CD4-positive, alpha-beta T cell (primary cell): Measurements from ENCODE around the gene FOXC1. TPM values are rescaled to one million over a fixed set of nuclear protein-coding genes. Genes with fewer than 3 reads are reported as not detected.

Source experiments
- ATAC-seq: fragments of 200-7000 bp; cut with Tn5 transposase; one replicate; pipeline ENCODE4 v1.10.0; 2022; ENCODE audit warnings: mild to moderate bottlenecking; ENCODE audit not compliant: poor library complexity
- CTCF ChIA-PET: fragments of 350-600 bp; sonication (Branson Sonifier 250); formaldehyde crosslinking; loops from one replicate; lab custom pipeline; 2021; ENCODE audit warnings: antibody characterized with exemption, inconsistent platforms; lab: Charles Lee
- POLR2A ChIA-PET: fragments of 350-600 bp; sonication (Branson Sonifier 250); formaldehyde crosslinking; loops from one replicate; lab custom pipeline; 2021; ENCODE audit warnings: antibody characterized with exemption, inconsistent platforms; lab: Charles Lee
- DNase-seq, 14 experiments: peaks; one replicate each; pipeline ENCODE4 v3.0.0-alpha.2; 2013 to 2020; ENCODE audit warnings: mixed read lengths in 2 of 14
- H3K27ac ChIP-seq, 2 donors: one replicate each; pipeline versions ENCODE4 v1.5.1 to v1.7.0; 2013; ENCODE audit warnings: low read length in 2 of 2, low read depth in 1 of 2, mild to moderate bottlenecking in 1 of 2
- H3K27me3 ChIP-seq, 2 experiments: 1 replicate in 1 of 2; 2 replicates in 1 of 2; pipeline versions ENCODE4 v1.6.1 to v1.7.0; 2013; ENCODE audit warnings: low read length in 2 of 2, control low read depth in 1 of 2, mild to moderate bottlenecking in 1 of 2, moderate library complexity in 1 of 2; ENCODE audit not compliant: insufficient read depth in 2 of 2, control insufficient read depth in 1 of 2
- H3K36me3 ChIP-seq: one replicate; pipeline ENCODE4 v1.6.1; 2013; ENCODE audit warnings: low read length, control low read depth; ENCODE audit not compliant: insufficient read depth
- H3K4me1 ChIP-seq: one replicate; pipeline ENCODE4 v1.6.1; 2013; ENCODE audit warnings: low read length, control low read depth; ENCODE audit not compliant: insufficient read depth
- H3K4me3 ChIP-seq: one replicate; pipeline ENCODE4 v1.5.1; 2013; ENCODE audit warnings: mild to moderate bottlenecking, low read length, moderate library complexity
- H3K9me3 ChIP-seq, 2 experiments: 1 replicate in 1 of 2; 2 replicates in 1 of 2; pipeline versions ENCODE4 v1.6.1 to v1.7.0; 2013; ENCODE audit warnings: low read length in 2 of 2, mild to moderate bottlenecking in 2 of 2, control low read depth in 1 of 2, moderate library complexity in 1 of 2; ENCODE audit not compliant: control insufficient read depth in 1 of 2, insufficient read depth in 1 of 2
- H3K27ac Mint-ChIP-seq: one replicate; pipeline ENCODE4 v1.8.0; 2020; ENCODE audit warnings: mixed read lengths
- H3K27me3 Mint-ChIP-seq: one replicate; pipeline ENCODE4 v1.8.0; 2021; ENCODE audit warnings: mixed read lengths
- H3K36me3 Mint-ChIP-seq: one replicate; pipeline ENCODE4 v1.8.0; 2021; ENCODE audit warnings: low read depth, mixed read lengths
- H3K4me1 Mint-ChIP-seq: one replicate; pipeline ENCODE4 v1.8.0; 2021; ENCODE audit warnings: low read depth, mixed read lengths
- H3K4me3 Mint-ChIP-seq: one replicate; pipeline ENCODE4 v1.8.0; 2020; ENCODE audit warnings: mild to moderate bottlenecking, mixed read lengths
- H3K9me3 Mint-ChIP-seq: one replicate; pipeline ENCODE4 v1.8.0; 2020; ENCODE audit warnings: mixed read lengths
- CTCF ChIP-seq: fragments of 200-600 bp; IDR thresholded peaks from one replicate; pipeline ENCODE4 v1.8.0; 2022; ENCODE audit warnings: antibody characterized with exemption, mild to moderate bottlenecking
- intact Hi-C, 2 experiments: fragments of 100-400 bp; cut with DNase I in 1 of 2; cut with micrococcal nuclease in 1 of 2; formaldehyde crosslinking; loops; one replicate each; pipeline versions ENCODE4 v1.15.1 to v1.9.0; 2023 to 2025; cut with DNase I, micrococcal nuclease
- total RNA-seq, 174 experiments: library from RNA in 2 of 174; stranded (reverse) in 2 of 174; gene quantifications; one replicate each; pipeline ENCODE4 v1.2.3 and lab custom pipeline; 2021 to 2026

The FOXC1 gene
- total RNA-seq, 2 experiments from 2014 or later, result not detected

- Mint-ChIP-seq H3K36me3 (peaks cover 12% of the 10 kb centered on the region), H3K4me1 (no peaks in the 10 kb centered on the region), H3K9me3 (peaks cover 14% of the 10 kb centered on the region), H3K27me3 (no peaks in the 10 kb centered on the region), H3K27ac (no peak overlapping the region), H3K4me3 (no peak overlapping the region)
- peaks cover 0 to 5% of the 10 kb centered on the region in 2 experiments for H3K27me3 ChIP-seq
- ATAC-seq (no peak), DNase-seq (no peak)
- POLR2A ChIA-PET, result no interaction called here
- no peak overlapping the region for H3K27ac ChIP-seq
- CTCF ChIA-PET, result interaction anchor here (1.2 kb wide), 1 partner anchor 24 kb away, joined by 3 read pairs; no protein-coding TSS in a partner anchor
- no peaks in the 10 kb centered on the region for H3K36me3 ChIP-seq
- intact Hi-C loops, result no loop called here
- H3K4me1 ChIP-seq, result no peaks in the 10 kb centered on the region
- TF ChIP-seq CTCF, result no peak
- H3K9me3 ChIP-seq, result peaks cover 0 to 10% of the 10 kb centered on the region in 2 experiments
- H3K4me3 ChIP-seq, result no peak overlapping the region
Measured at GRCh38 chr6:1572892-1573291, 36.8 kb upstream of the FOXC1 start.

- no peak for TF ChIP-seq CTCF
- Histone ChIP-seq H3K27ac (no peak overlapping the region), H3K9me3 (peaks cover 0 to 10% of the 10 kb centered on the region in 2 experiments), H3K4me1 (no peaks in the 10 kb centered on the region), H3K36me3 (no peaks in the 10 kb centered on the region), H3K4me3 (no peak overlapping the region), H3K27me3 (peaks cover 0 to 5% of the 10 kb centered on the region in 2 experiments)
- Mint-ChIP-seq H3K4me3 (no peak overlapping the region), H3K9me3 (peaks cover 14% of the 10 kb centered on the region), H3K36me3 (peaks cover 12% of the 10 kb centered on the region), H3K27ac (no peak overlapping the region), H3K4me1 (no peaks in the 10 kb centered on the region), H3K27me3 (peaks cover 4% of the 10 kb centered on the region)
- ATAC-seq (no peak), DNase-seq (no peak)
- ChIA-PET CTCF (no interaction called here), POLR2A (interaction anchor here (1.1 kb wide), 1 partner anchor 49 kb away, joined by 4 read pairs; no protein-coding TSS in a partner anchor)
- intact Hi-C loops, result no loop called here
Measured at GRCh38 chr6:1574083-1574761, 35.5 kb upstream of the FOXC1 start.

- no peak overlapping the region for H3K27ac ChIP-seq
- Mint-ChIP-seq H3K4me3 (no peak overlapping the region), H3K9me3 (peaks cover 14% of the 10 kb centered on the region), H3K36me3 (peaks cover 12% of the 10 kb centered on the region), H3K27ac (no peak overlapping the region), H3K4me1 (no peaks in the 10 kb centered on the region), H3K27me3 (peaks cover 4% of the 10 kb centered on the region)
- no peaks in the 10 kb centered on the region for H3K4me1 ChIP-seq
- CTCF ChIA-PET, result no interaction called here
- peaks cover 0 to 10% of the 10 kb centered on the region in 2 experiments for H3K9me3 ChIP-seq
- H3K4me3 ChIP-seq, result no peak overlapping the region
- no peak for DNase-seq
- POLR2A ChIA-PET, result interaction anchor here (1.1 kb wide), 1 partner anchor 50 kb away, joined by 4 read pairs; no protein-coding TSS in a partner anchor
- TF ChIP-seq CTCF, result no peak
- peaks cover 0 to 5% of the 10 kb centered on the region in 2 experiments for H3K27me3 ChIP-seq
- ATAC-seq, result no peak
- intact Hi-C loops, result no loop called here
- no peaks in the 10 kb centered on the region for H3K36me3 ChIP-seq
Measured at GRCh38 chr6:1574890-1575209, 34.9 kb upstream of the FOXC1 start.
